GM18526 (cell line): Measurements from ENCODE around the gene ROBO3.

Experiments
- POLR2A ChIP-seq: IDR thresholded peaks from 3 replicates; pipeline ENCODE4 v1.6.1; 2011; ENCODE audit not compliant: insufficient read length; ENCODE audit errors: extremely low read depth

ROBO3 gene

GRCh38 chr11:124893781-124894401 lies 28.7 kb downstream of the ROBO3 start:
- no peak for TF ChIP-seq POLR2A

GRCh38 chr11:124894606-124895430 lies 29.6 kb downstream of the ROBO3 start:
- no peak for TF ChIP-seq POLR2A

GRCh38 chr11:124895471-124895971 lies 30.3 kb downstream of the ROBO3 start:
- no peak for TF ChIP-seq POLR2A

- no peak for TF ChIP-seq POLR2A
These were observed 31.0 kb downstream of the ROBO3 start for GRCh38 chr11:124896071-124896750.

GRCh38 chr11:124896821-124897391 lies 31.7 kb downstream of the ROBO3 start:
- no peak for TF ChIP-seq POLR2A

- no peak for TF ChIP-seq POLR2A
These were observed 32.5 kb downstream of the ROBO3 start, which contains the start of gene ROBO4 for GRCh38 chr11:124897674-124898262. ROBO4 (minus strand) TSS chr11:124897865; CDS start chr11:124897795, 70 bp downstream.

GRCh38 chr11:124898263-124898680 lies 33.0 kb downstream of the ROBO3 start:
- no peak for TF ChIP-seq POLR2A

GRCh38 chr11:124898711-124899110 lies 33.5 kb downstream of the ROBO3 start:
- no peak for TF ChIP-seq POLR2A

- no peak for TF ChIP-seq POLR2A
These were observed 34.3 kb downstream of the ROBO3 start for GRCh38 chr11:124899383-124900145.

GRCh38 chr11:124900464-124900863 lies 35.2 kb downstream of the ROBO3 start:
- TF ChIP-seq POLR2A: no peak

- no peak for TF ChIP-seq POLR2A
These were observed 37.4 kb downstream of the ROBO3 start for GRCh38 chr11:124902616-124903015.

GRCh38 chr11:124915541-124916369 lies 50.5 kb downstream of the ROBO3 start:
- no peak for TF ChIP-seq POLR2A

- TF ChIP-seq POLR2A: no peak
These were observed 51.1 kb downstream of the ROBO3 start for GRCh38 chr11:124916370-124916710.
